ENCODE measurements around the gene PDAP1. TPM values are rescaled to one million over a fixed set of nuclear protein-coding genes. Genes with fewer than 3 reads are reported as not detected.
"Not testable (repeated sequence)": the region's sequence is repeated elsewhere in the genome, so short reads cannot be mapped to it uniquely, and the experiment has no call there.

The PDAP1 gene
- total RNA-seq, 1 donor from 2014 or later, result 12.6 TPM

DNA sequence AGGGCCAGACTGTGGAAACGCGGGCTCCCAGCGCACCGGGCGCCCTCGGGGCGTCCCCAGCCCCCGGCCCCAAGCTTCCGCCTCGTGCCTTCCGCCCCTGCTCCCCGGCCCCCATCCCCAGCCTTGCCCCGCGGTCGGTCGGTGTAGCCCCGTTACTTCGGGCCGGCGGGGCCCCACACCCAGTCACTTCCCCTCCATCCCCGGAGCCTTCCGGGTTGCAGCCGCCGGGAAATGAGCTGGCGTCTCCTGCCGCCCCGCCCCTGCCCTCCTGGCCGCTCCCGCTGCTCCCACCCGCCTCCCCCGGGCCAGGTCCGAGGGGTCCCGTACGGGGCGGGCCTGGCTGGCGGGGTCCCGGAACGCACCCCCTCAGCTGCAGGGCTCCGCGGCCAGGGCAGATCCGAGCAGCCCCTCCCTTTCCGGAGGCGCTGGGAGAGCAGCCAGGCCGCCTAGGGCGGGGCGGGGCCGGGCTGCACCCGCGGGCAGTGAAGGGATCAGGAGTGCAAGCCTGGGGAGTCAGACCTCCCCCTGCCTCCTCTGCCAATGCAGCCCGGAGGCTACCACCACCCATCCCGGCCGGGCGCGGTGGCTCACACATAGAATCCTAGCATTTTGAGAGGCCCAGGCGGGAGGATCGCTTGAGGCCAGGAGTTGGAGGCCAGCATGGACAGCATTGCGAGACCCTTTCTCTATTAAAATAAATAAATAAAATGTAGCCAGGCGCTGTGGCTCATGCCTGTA is 33.2 kb downstream of the PDAP1 start:
- peak; percentile 23 for DNase-seq

DNA sequence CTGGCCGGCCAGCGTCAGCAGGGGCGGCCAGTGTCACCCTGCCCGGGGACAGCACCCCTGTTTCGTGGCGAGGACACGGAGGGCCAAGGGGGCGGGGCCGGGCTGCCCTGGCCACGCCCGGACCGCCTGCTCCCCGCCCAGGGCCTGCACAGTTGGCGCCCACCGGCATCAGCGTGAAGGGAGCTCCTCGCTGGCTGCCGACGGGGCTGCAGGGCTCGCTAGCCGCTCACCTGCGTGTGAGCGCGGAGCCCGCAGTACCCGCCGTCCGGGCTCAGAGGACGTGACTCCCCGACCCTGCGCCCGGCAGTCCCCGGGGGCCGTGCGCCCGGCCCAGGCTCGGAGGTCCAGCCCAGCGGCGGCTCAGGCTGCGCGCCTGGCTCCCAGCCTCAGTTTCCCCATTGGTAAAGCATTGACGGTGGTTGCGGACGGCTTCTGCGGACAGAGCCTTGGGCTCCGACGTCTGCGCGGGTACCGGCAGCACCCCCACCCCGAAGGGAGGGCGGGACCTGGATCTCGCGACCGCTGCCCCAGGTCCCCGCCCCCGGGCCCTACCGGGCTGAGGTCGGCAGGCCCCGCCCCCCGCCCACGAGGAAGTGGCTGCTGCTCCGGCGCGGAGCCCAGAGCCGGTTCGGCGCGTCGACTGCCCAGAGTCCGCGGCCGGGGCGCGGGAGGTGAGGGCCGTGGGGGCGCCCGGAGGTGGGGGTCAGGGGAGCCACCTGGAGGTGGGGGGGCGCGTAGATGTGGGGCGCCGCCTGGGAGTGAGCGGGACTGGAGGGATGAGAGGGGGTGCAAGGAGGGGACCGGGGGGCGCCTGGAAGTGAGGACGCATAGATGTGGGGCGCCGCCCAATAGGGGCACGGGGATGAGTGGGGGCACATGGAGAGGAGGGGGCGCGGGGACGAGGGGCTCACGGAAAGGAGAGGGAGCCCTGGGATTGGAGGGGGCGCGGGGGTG is 34.0 kb downstream of the PDAP1 start, which contains the start of gene ARPC1B:
TSS of gene ARPC1B (plus strand) at position 620 of the 954 bp plus-strand sequence. CDS start 10,985 bp downstream, outside the sequence.
- no peak for DNase-seq

DNA sequence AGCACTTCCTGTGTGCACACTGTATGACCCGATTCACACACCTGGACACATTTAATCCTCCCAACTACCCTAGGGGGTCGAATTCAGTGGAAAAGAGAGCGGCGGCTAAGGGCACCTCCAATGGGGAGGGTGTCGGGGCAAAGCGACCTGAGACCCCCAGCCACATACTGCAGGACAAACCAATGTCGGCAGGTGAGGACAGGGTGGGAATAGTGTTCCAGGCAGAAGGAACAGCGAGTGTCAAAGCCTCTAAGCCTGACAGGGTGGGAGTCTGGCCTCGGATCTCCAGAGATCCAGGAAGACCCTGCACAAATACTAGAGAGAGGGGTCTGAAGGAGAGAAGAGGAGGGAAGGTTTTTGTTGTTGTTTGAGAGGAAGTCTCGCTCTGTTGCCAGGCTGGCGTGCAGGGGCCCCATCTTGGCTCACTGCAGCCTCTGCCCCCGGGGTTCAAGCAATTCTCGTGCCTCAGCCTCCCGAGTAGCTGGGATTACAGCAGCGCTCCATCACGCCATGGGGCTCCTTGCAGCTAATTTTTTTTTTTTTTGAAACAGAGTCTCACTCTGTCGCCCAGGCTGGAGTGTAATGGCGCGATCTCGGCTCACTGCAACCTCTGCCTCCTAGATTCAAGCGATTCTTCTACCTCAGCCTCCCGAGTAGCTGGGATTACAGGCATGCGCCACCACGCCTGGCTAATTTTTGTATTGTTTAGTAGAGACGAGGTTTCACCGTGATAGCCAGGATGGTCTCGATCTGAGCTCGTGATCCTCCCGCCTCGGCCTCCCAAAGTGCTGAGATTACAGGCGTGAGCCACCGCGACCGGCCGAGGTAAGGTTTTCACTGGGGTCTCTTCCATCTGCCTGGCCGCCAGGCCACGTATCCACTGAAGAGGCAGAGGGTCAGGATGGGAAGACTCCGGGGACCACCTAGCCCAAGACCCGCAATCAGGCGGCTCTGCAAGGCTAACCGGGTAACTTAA is 35.0 kb downstream of the PDAP1 start:
- DNase-seq, result no peak

DNA sequence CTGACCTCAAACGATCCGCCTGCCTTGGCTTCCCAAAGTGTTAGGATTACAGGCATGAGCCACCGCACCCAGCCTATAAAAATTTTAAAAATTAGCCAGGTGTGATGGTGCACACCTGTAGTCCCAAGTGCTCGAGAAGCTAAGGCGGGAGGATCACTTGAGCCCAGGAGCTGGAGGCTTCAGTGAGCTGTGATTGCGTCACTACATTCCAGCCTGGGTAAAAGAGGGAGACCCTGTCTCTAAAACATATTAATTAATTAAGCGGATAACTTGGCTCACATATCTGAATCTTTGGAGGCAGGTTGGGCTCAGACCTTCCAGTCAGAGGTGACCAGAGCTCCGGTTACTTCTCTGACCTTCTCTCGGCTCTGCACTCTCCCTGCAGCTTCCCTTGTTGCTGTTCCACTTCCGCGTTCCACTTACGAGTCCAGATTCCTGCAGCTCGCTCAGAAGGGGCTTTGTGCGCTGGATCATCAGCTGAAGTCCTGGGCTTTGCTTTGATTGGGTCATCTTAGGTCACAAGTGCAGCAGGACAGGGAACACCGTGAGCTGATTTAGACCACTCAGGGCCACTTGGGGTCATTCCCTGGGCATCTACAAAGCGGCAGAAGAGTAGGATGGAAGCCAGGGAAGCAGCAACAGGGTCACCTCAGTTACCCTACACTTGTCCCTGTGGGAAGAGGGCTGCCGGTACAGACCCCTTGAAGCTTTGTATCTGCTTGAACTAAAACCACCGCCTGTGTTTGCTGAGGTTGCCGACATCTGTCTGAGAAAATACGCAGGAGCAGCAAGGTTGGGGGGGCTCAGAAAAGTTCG is 35.9 kb downstream of the PDAP1 start:
- no peak for DNase-seq

DNA sequence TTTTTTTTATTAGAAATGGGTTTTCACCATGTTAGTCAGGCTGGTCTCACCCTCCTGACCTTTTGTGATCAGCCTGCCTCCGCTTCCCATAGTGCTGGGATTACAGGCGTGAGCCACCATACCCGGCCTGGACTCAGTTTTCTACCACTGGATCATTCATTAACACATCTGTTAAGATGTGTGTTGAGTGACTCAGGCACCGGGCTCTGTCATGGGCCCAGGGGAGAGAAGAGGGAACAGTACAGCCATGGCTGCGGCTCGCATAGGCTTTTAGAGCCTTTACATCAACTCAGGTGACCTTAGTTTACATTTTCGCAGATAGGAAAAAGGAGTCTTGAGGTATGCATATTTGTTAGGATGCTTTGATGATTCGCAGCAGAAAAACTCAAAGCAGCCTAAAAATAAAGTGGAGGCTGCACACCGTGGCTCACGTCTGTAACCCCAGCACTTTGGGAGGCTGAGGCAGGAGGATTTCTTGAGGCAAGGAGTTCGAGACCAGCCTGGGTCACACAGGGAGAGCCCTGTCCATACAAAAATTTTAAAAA is 36.9 kb downstream of the PDAP1 start:
- no peak for DNase-seq

DNA sequence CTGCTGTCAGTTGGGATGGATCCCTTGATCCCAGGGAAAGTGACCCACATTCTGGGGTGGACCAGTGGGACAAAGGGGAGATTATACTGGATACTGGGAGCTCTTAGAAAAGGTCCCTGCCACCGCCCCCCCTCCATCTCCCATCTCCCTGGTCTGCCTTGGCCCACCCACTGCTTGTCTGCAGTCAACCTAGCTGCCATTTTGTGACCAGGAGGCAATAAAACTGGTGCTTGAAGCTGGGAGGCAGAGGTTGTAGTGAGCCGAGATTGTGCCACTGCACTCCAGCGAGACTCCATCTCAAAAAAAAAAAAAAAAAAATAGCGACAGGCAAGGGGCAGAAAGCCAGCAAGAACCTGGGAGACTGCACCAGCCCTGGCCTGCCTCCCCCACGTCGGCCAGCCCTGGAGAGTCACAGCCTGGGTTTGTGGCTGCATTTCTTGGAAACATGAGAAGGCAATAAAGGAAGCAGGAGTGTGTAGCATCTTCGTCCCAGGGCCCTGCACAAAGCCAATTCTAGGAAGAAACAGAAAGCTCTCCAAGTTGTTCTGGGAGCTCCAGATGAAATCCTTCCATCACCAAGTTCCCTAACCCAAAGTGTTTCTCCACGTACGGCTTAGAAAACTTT is 38.5 kb downstream of the PDAP1 start:
- no peak for DNase-seq

DNA sequence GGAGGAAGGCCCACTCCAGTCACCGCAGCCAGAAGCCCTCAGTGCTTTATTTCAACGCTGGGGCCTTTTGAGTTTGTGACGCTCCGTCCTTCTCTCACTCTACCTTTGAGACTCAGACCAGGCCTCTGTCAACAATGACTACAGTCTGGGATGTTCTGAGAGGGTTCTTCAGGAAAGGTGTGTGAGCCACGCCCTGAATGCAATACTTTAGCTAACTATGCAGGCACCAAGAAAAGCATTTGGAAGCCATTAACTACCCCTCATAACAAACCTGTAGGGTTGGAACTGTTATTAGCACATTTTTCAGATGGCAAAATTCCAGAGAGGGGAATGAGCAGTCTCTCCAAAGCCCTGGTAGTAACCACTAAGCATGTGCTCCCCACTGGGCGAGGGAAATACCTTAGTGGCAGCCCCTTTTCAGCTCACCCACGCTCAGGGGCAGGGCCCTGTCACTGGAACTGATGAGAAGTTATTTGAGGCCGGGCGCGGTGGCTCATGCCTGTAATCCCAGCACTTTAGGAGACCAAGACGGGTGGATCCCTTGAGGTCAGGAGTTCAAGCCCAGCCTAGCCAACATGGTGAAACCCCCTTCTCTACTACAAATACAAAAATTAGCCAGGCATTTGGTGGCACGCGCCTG is 39.5 kb downstream of the PDAP1 start:
- DNase-seq, result no peak

DNA sequence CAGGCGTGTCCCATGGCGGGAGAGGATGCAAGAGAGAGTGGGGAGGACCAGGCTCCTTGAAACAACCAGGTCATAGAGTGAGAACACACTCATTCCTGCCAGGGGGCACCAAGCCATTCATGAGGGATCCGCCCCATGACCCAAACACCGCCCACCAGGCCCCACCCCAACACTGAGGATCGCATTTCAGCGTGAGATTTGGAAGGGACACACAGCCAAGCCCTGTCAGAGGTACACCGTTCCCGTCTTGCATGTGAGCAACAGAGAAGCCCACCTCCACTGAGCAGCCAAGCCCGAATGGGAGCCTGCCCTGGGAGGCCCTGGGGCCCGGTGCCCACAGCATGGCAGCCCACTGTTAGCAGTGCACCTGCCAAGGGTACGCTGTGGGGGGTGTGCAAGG is 41.8 kb downstream of the PDAP1 start:
- no peak for DNase-seq

DNA sequence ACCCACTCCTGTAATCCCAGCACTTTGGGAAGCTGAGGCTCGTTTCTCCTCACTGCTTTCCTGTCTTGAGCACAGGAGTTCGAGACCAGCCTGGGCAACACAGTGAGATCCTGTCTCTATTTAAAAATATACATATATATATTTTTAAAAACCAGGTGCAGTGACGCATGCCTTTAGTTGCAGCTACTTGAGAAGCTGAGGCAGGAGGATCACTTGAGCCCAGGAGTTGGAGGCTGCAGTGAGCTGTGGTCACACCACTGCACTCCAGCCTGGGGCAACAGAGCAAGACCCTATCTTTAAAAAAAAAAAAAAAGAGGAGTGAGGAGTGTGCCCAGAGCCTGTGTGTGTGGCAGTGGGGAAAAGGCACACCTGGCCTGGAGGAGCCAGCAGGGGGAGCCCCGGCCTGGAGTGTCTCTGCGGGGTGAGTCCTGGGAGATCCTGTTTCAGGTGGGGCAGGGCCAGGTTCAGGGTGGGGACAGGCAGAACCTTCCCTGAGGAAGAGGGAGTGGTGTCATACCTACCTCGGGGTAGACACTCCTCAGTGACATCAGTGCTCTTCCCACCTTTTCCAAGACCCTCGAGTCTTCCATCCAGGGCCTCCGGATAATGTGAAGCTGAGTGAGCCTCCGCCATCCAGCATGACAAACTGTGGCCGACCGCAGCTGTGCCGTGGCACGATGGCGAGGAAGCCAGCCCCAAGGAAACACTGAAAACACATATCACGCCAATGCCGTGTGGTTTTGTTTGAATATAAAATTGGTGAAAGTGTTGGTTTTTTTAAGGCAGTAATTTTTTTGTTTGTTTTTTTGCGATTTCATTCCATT is 42.9 kb downstream of the PDAP1 start:
- no peak for DNase-seq

DNA sequence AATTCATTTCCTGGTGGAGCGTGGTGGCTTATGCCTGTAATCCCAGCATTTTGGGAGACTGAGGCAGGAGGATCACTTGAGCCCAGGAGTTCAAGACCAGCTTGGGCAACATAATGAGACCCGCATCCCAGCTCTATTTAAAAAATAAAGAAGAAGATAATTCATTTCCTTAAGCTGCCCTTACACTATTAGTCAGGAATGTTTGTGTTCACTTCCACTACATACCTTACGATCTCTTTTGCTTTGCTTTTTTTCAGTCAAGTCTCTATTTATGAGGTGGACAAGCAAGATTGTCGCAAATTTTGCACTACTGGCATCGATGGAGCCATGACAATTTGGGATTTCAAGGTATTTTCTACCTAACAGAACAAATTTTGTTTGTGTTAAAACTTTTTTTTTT is 45.1 kb downstream of the PDAP1 start:
- DNase-seq, result no peak

DNA sequence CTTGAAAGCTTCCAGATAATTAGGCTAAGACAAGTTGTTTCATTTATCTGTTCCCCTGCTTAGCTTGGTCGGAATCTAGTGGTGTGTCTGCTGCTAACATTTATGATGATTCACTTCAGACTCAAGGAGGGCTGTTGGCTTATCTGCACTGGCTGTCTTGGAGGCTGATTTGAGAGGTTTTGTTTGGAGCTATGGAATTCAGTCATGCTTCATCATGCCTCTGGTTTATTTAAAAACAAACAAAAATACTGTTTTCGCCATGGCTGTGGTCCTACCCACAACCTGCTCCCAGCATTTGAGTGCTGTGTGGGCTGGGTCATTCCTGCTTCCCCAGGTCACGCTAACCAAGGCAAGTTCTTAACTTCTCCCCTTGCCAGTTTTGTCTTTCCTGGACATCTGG is 45.6 kb downstream of the PDAP1 start:
- no peak for DNase-seq

DNA sequence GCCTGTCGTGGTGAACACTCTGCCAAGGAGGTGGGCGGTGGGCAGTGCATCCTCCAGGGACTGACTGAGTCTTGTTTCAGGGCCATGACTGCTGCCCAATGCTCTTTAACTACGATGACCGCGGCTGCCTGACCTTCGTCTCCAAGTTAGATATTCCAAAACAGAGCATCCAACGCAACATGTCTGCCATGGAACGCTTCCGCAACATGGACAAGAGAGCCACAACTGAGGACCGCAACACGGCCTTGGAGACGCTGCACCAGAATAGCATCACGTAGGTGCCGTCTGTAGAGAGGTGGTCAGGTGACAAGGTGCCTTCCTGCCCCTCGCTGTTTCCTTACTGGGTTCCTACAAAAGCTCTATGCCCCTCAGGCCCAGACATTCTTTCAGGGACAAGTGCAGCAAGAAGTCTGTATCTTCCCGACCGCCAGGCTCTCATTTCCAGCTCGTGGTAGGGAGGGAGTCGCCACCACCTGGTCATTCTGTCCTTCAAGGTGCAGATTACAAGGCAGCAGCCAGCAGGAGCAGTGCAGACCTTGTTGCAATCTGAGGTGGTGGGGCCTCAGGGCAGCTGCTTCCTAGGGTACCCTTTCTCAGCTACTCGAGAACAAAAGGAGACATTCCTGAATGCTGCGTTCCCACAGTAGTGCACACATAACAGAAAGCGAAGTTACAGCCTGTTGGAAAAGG is 48.8 kb downstream of the PDAP1 start:
- no peak for DNase-seq

DNA sequence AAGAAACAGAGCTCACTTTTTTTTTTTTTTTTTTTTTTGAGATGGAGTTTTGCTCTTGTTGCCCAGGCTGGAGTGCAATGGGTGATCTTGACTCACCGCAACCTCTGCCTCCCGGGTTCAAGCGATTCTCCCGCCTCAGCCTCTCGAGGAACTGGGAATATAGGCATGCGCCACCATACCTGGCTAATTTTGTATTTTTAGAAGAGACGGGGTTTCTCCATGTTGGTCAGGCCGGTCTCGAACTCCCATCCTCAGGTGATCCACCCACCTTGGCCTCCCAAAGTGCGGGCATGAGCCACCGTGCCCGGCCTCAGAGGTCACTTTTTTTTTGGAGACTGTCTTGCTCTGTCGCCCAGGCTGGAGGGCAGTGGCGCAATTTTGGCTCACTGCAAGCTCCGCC is 49.9 kb downstream of the PDAP1 start:
- not testable (repeated sequence) for DNase-seq

DNA sequence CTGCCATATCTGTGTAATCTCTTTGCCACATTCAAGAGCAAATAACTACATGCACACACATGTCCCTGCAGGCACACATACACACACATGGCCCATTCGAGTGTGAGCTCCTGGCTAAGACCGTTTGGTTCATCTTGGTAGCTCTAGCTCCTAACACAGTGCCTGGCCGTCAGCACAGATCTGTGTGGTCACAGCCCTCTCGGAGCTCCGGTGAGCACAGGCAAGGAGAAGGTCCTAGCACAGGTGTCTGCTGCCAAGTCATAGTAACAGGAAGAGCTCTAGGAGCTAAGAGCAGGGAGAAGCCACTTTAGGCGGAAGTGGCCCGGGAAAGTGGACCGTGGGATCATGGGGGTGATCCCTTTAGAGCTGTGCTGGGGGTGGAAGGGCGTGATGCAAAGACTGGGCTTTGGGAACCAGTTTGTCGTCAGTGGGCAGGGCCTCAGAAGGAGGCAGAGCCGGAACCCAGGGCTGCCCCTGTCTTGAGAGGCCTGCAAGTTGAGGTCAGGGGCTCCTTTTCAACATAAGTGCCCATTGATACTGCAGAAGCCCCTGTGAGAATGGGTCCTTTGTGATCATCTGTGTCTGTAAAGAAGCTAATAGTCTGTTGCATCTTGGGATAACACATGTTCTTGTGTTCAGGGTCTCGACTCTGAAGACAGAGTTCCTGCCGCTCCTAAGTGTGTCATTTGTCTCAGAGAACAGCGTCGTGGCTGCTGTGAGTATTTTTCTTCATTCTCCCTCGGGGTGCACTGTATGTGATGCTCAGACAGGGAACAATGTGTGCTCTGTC is 50.5 kb downstream of the PDAP1 start:
- no peak for DNase-seq

DNA sequence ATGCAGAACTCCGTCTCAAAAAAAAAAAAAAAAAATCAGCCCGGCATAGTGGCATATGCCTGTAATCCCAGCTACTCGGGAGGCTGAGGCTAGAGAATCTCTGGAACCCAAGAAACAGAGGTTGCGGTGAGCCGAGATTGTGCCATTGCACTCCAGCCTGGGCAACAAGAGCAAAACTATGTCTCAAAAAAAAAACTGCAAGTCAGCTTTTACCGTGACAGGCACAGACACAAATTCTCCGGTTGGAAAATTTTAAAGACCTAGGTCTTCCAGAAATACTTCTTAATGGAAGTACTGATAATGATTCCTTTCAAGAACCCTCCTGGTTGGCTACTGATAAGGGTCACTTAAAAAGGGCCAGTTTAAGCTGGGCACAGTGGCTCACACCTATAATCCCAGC is 53.3 kb downstream of the PDAP1 start:
- DNase-seq, result no peak

DNA sequence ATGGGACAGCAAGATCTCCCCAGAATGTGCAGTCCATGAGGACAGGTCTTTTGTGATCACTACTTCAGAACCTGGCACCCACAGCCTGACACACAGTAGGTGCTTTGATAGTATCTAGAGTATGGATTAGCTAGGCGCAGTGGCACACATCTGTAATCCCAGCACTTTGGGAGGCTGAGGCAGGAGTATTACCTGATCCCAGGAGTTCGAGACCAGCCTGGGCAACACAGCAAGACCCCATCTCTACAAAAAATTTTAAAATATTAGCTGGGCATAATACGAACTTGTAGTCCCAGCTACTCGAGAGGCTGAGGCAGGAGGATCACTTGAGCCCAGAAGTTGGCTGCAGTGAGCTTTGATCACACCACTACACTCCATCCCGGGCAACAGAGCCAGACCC is 56.1 kb downstream of the PDAP1 start:
- no peak for DNase-seq

DNA sequence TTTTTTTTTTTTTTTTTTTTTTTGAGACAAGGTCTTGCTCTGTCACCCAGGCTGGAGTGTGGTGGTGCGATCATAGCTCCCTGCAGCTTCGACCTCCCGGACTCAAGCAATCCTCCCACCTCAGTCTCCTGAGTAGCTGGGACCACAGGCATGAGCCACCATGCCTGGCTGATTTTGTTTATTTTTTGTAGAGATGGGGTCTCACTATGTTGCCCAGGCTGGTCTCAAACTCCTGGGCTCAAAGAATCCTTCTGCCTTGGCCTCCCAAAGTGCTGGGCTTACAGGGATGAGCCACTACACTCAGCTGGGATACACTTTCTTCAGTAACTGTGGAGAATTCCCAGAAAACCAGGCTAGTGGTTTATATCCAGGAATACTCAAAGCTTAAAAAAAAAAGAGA is 57.8 kb downstream of the PDAP1 start:
- DNase-seq, result not testable (repeated sequence)
